Heart right ventricle (tissue), 16 donors: ENCODE data around the gene RABAC1. TPM values are rescaled to one million over a fixed set of nuclear protein-coding genes. Genes with fewer than 3 reads are reported as not detected.

Source experiments
- ATAC-seq, 8 donors: fragments of 200-7000 bp; cut with Tn5 transposase; one replicate each; pipeline ENCODE4 v1.9.1; 2020; ENCODE audit warnings: mild to moderate bottlenecking in 8 of 8, moderate library complexity in 8 of 8, moderate number of reproducible peaks in 1 of 8
- DNase-seq, 2 donors: peaks; one replicate each; pipeline ENCODE4 v3.0.0-alpha.2; 2020
- H3K27ac ChIP-seq, 10 donors: fragments of 200-600 bp; sonication (generic) in 2 of 10; one replicate each; pipeline versions ENCODE4 v1.5.0 to v1.8.0; 2020 to 2022; ENCODE audit warnings: mild to moderate bottlenecking in 3 of 10
- H3K27me3 ChIP-seq, 7 donors: fragments of 200-600 bp; one replicate each; pipeline ENCODE4 v1.8.0; 2021 to 2022; ENCODE audit warnings: mild to moderate bottlenecking in 2 of 7
- H3K36me3 ChIP-seq, 9 donors: fragments of 200-600 bp; sonication (generic) in 1 of 9; one replicate each; pipeline versions ENCODE4 v1.5.0 to v1.8.0; 2020 to 2022; ENCODE audit warnings: mild to moderate bottlenecking in 2 of 9
- H3K4me1 ChIP-seq, 9 donors: fragments of 200-600 bp; sonication (generic) in 1 of 9; one replicate each; pipeline versions ENCODE4 v1.5.0 to v1.8.0; 2020 to 2022; ENCODE audit warnings: mild to moderate bottlenecking in 4 of 9
- H3K4me3 ChIP-seq, 10 donors: fragments of 200-600 bp; sonication (generic) in 2 of 10; one replicate each; pipeline versions ENCODE4 v1.5.0 to v1.8.0; 2020 to 2022; ENCODE audit warnings: mild to moderate bottlenecking in 7 of 10, moderate library complexity in 2 of 10
- H3K9me3 ChIP-seq, 11 donors: fragments of 200-600 bp in 10 of 11; sonication (generic) in 2 of 11; one replicate each; pipeline versions ENCODE4 v1.5.0 to v1.8.0; 2013 to 2022; ENCODE audit warnings: mild to moderate bottlenecking in 2 of 11, control low read depth in 1 of 11, moderate library complexity in 1 of 11
- WGBS, 2 donors: extraction: QIAGEN DNeasy Blood & Tissue Kit; methylation state at CpG; one replicate each; pipeline ENCODE4 v1.1.7; 2013; ENCODE audit warnings: inconsistent platforms in 1 of 2; 5-methylcytosine and 5-hydroxymethylcytosine counted together
- intact Hi-C, 10 donors: fragments of 100-400 bp; cut with DNase I; formaldehyde crosslinking; loops; one replicate each; pipeline versions ENCODE4 v1.11.1 to v1.14.2; 2022
- polyA plus RNA-seq, 2 donors: library from polyadenylated mRNA; stranded (reverse); fragments of 200-250 nt; gene quantifications; one replicate each; pipeline ENCODE4 v1.2.3, GENCODE V29; 2013
- total RNA-seq, 10 donors: library from RNA; stranded (reverse); fragmentation: NEBNext Ultra II Directional in 3 of 10; extraction: Animal tissue kit (Norgen Biotek cat#: 25700) in 3 of 10; gene quantifications; one replicate each; pipeline versions ENCODE4 v1.2.1 to v1.2.4, GENCODE V29; 2021 to 2023
- TF ChIP-seq, protein P1 (sequence below), 9 donors: fragments of 200-600 bp; sonication (generic) in 2 of 9; IDR thresholded peaks; one replicate each; pipeline versions ENCODE4 v1.5.0 to v1.8.0; 2021 to 2022; ENCODE audit warnings: antibody characterized with exemption in 9 of 9, mild to moderate bottlenecking in 5 of 9, moderate library complexity in 1 of 9
- donor health status: Arrhythmogenic right ventricular cardiomyopathy.
- donor health status: ischemic (EF 13 %, LVEDD 7.1; RV severe dilation, severe dysfunction).
- donor health status: healthy with polysubstance abuse.
- donor health status: DM: no; HTN: yes; CAD: no.
- donor health status: DM: no; HTN: no; CAD: no.
- donor health status: ischemic (EF 25% LVEDD 6.9; RV normal size, moderate dysfunction).
- donor health status: ischemic (EF 25% LVEDD 5.7; RV mildly dilated, moderate dysfunction).
- donor health status: healthy.
- donor health status: DM: yes; HTN: yes; CAD: no.
- donor health status: Ischemic cardiomyopathy.
- donor health status: ischemic (EF 35%, LVEDD 5.7; RV mildly dilated, moderate dysfunction).
- donor health status: nonischemic (EF 11% LVEDD 7.7; RV severe dilation, severe dysfunction).
- donor health status: DM: yes; HTN: yes; CAD: no.
- donor health status: PGD.
- donor health status: ischemic (EF 29% LVEDD 5.4; RV normal size, mild dysfunction).
- donor health status: nonischemic (EF 23%, LVEDD 6.1; RV moderate dilation, normal function).

Gene RABAC1
- total and polyA plus RNA-seq, 12 donors = 34.5 to 270 (median 54.8) TPM

DNA sequence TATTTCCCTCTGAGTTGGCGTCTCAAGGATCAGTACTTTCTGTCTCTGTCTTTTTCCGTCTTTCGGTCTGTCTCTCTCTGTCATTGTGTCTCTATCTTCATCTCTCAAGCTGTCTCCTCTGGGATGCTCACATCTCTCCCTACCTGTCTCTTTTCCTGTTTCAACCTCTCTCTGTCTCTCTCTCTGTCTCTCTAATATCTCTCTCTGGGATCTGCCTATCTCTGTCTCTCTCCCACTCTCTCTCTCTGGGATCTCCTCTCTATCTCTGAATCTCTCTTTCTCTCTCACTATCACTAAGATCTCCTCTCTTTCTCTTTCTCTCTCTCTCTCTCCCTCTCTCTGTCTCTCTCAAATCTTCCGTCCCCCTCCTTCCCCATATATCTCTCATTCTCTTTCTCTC, 30.9 kb upstream of the RABAC1 start:
- H3K4me3 ChIP-seq = no peak overlapping the region
- H3K36me3 ChIP-seq = peaks cover 0 to 29% (median 0%) of the 10 kb centered on the region in 9 donors
- H3K27me3 ChIP-seq = peaks cover 3 to 33% (median 29%) of the 10 kb centered on the region in 7 donors
- no peaks in the 10 kb centered on the region for H3K9me3 ChIP-seq
- intact Hi-C loops = loop anchor here in 2 of 10 donors (10.0 kb wide), 1 partner anchor 85 kb away; the partner anchor contains the start of genes GRIK5 (in 2 of the 2) and ZNF574 (in 2 of the 2)
- TF ChIP-seq, protein P1, sequence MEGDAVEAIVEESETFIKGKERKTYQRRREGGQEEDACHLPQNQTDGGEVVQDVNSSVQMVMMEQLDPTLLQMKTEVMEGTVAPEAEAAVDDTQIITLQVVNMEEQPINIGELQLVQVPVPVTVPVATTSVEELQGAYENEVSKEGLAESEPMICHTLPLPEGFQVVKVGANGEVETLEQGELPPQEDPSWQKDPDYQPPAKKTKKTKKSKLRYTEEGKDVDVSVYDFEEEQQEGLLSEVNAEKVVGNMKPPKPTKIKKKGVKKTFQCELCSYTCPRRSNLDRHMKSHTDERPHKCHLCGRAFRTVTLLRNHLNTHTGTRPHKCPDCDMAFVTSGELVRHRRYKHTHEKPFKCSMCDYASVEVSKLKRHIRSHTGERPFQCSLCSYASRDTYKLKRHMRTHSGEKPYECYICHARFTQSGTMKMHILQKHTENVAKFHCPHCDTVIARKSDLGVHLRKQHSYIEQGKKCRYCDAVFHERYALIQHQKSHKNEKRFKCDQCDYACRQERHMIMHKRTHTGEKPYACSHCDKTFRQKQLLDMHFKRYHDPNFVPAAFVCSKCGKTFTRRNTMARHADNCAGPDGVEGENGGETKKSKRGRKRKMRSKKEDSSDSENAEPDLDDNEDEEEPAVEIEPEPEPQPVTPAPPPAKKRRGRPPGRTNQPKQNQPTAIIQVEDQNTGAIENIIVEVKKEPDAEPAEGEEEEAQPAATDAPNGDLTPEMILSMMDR (IDR thresholded peaks at IDR 0.05) = no peak
- DNase-seq (no peak), ATAC-seq (no peak)
- H3K4me1 ChIP-seq = peaks cover 0 to 22% (median 8%) of the 10 kb centered on the region in 9 donors
- WGBS, 2 donors = 85 to 88% methylated on average over 4 of the region's 4 CpGs
- H3K27ac ChIP-seq = peak overlapping the region in 2 of 10 donors; percentile 82 to 91

DNA sequence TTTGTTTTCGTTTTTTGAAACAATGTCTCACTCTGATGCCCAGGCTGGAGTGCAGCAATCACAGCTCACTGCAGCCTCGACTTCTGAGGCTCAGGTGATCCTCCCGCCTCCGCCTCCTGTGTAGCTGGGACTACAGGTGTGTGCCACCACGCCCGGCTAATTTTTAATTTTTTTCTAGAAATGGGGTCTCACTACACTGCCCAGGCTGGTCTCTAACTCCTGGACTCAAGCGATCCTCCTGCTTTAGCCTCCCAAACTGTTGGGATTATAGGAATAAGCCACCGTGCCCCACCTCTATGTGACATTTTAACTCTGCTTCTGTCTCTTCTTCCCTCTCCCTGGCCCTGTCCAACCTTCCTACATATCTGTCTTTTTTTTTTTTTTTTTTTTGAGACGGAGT, 29.8 kb upstream of the RABAC1 start:
- intact Hi-C loops = no loop called here
- WGBS, 2 donors = 84 to 87% methylated on average over 9 of the region's 9 CpGs
- Histone ChIP-seq H3K9me3 (no peaks in the 10 kb centered on the region), H3K27me3 (peaks cover 0 to 22% (median 19%) of the 10 kb centered on the region in 7 donors), H3K27ac (no peak overlapping the region), H3K4me1 (peaks cover 0 to 14% (median 5%) of the 10 kb centered on the region in 9 donors), H3K4me3 (no peak overlapping the region), H3K36me3 (peaks cover 0 to 37% (median 0%) of the 10 kb centered on the region in 9 donors)
- TF ChIP-seq, protein P1 (IDR thresholded peaks at IDR 0.05) = no peak
- ATAC-seq (no peak), DNase-seq (no peak)

DNA sequence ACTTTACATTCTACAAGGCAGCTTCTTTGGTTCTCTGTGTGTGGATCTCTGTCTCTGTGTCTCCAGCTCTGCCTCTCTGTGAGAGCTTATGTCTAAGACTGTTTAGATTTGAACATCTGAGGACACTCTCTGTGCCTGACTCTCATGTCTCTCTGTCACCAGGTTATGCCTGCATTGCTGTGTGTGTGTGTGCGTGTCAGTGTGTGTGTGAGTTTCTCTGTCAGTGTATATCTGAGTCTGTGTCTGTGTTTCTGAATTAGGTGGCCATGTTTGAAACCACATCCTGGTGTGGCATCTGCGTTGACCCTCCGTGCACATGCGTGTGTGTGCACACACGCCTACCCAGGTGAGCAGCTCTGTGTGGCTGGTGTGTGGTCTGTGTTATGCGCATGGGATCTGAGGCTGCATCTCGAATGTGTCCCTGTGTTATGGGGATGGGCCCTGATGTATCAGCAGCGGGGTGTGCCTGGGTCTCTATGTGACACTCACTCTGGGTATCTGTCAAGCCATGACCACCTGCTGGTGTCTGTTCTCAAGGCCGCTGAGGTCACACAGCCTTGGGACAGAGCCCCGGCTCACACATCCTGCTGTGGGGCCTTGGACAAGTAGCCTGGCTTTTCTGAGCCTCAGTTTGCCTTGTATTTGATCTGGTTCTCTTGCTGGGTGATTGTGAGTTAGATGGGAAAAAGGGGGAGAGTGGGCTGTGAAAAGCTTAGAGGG, 28.2 kb upstream of the RABAC1 start:
- TF ChIP-seq, protein P1 (IDR thresholded peaks at IDR 0.05) = no peak
- 84 to 86% methylated on average over 10 of the region's 10 CpGs for WGBS, 2 donors
- Histone ChIP-seq H3K4me3 (no peak overlapping the region), H3K36me3 (peaks cover 0 to 48% (median 0%) of the 10 kb centered on the region in 9 donors), H3K9me3 (no peaks in the 10 kb centered on the region), H3K27me3 (peaks cover 0 to 12% (median 8%) of the 10 kb centered on the region in 7 donors), H3K27ac (no peak overlapping the region), H3K4me1 (peaks cover 0 to 10% (median 0%) of the 10 kb centered on the region in 9 donors)
- intact Hi-C loops = no loop called here
- no peak for ATAC-seq
- DNase-seq = no peak

DNA sequence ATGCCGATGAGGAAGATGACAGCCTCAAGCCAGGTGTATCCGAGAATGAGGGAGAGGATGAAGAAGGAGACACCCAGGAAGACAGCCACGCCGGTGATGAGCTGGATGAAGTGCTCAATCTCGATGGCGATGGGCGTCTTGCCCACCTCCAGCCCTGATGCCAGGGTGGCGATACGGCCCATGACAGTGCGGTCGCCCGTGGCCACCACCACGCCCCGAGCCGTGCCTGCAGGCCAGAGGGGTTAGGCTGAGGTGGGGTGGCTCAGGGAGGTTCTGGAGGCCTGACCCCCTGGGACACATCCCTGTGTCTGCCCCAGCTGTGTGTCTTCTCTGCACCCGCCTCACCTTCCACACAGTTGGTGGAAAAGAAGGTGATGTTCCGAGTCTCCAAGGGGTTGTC, 25.8 kb upstream of the RABAC1 start:
- Histone ChIP-seq H3K4me3 (no peak overlapping the region), H3K27me3 (no peaks in the 10 kb centered on the region), H3K27ac (no peak overlapping the region), H3K36me3 (peaks cover 0 to 70% (median 0%) of the 10 kb centered on the region in 9 donors), H3K9me3 (no peaks in the 10 kb centered on the region), H3K4me1 (peaks cover 0 to under 1% (median 0%) of the 10 kb centered on the region in 9 donors)
- intact Hi-C loops = no loop called here
- DNase-seq = no peak
- ATAC-seq = peak in 1 of 8 donors; percentile 11
- TF ChIP-seq, protein P1 (IDR thresholded peaks at IDR 0.05) = no peak
- WGBS, 2 donors = 85 to 86% methylated on average over 17 of the region's 17 CpGs
